ENCODE measurements around the gene MORC2.

The MORC2 gene

DNA sequence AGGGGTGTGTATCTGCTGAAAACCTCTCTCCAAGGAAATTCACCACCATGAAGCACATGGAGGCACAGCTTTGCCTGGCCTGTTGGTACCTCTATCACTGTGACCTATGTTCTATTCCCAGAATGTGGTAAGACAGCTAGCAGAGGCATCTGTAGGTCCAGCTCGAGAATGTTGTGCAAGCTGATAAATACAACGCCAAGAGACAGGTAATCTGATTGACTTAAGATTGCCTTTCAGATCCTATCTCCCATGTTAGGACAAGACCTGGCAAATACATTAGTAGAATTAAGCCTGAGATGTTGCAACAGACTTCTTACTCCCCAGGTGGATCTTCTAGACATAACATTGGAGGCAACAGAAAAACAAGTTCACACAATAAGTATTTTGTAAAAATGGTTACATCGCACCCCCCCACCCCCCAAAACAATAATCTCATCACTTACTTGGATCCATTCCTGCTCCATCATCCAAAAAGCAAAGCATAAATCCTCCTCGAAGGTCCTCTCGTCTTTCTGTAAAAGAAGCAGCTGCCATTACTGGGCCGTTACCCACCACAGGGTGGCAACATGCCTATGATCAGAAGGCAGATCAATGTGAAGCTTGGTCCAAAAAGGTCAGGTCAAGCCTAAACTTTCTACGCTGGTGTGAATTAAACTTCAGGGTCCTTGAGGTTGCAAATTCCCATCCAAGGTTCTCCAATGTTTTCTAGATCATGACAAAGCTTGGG lies 18.5 kb downstream of the MORC2 start:
- no peak for DNase-seq (ENCODE audit: low read depth in 2 of 2)

DNA sequence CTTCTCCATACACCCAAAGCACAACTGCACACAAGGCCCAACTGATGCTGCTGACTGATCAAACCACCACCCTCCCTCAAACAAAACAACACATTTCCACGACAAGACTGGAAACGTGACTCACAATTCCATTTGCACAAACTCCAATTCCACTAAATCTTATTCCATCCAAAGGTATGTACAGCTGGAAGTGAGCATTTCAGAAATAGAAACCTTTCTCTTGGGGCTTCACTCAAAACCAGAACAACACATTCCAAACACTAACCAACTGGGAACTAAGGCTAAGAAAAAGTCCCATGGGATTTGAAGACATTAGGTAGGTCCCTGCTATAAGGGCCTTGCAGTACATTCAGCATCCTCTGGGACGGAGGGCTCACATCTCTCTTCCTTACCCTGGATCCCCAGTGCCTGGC lies 19.6 kb downstream of the MORC2 start:
- DNase-seq (ENCODE audit: low read depth in 2 of 2), result peak in 1 of 2 experiments; percentile 13

DNA sequence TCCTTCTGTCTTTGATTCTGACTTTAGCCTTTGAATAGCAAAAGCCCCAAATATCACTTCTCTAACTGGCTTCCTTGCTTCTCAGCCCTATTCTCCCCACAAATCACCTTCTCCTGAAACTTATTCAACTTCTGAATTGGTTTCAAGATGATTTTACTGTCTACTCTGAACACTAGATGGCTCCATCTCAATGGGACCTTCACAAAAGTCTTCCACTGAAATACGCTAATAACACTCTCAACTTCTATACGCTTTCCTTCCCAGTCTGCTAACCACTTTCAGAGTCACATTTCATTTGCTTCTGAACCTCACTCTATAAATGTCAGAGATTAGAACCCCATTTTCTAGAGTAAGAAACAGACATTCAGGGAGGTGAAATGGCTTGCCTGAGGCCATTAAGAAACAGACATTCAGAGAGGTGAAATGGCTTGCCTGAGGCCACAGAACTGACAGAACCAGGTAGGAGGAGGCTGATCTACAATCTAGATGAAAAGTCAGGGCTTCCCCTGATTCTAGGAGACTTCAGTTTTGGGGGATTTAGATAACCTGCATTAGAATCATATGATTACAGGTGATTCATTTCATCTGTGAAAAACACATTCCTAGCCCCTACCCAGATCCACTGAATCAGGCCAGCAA lies 20.6 kb downstream of the MORC2 start:
- peak; percentile 30 to 34 for DNase-seq (ENCODE audit: low read depth in 2 of 2)

DNA sequence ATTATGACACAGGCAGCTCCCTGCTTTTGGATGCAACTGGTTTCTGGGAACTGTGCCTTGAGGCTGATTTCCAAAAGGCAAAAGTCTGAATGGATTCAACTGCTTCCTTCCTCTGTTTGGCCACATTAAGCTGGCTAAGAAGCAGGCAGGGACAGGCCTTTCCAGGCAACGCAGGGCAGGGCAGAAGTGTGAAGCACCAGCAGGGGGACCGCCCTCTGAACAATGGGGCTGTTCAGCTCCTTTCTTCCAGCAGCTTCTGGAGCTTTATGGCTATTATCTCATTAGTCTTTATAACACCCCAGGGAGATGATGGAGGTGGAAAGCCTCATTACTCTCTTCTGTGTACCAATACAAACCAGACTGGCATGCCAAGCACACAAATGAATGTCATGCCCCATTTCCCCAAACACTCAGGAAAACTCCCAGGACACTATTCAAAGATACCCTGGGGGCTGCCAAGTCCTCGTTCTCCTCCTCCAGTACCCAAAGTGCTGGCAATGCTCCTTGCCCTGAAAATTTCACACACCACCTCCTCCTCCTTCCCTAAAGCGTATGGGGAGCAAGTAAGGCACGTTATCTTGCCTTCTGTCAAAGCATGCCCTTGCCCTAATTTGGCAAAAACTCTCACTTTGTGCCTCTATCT lies 21.3 kb downstream of the MORC2 start:
- DNase-seq (ENCODE audit: low read depth in 2 of 2), result no peak

DNA sequence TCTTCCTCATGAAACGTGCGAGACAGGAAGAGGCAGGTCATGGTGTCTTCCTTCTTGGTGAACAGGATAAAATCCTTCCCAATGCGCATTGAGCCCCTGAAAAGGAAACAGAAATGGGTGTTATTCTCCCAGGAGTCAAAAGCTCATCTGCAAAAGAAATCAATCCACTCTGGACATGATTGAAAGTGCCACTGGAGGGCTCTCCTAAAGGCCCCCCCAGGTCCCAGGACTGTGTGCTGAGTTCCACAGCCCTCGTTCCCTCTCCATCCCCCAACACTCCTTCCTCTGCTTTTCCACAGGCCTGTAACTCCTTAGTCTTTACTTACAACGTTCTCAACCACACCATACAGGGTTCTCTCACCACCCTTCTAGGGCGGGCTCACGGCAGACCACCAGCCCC lies 22.2 kb downstream of the MORC2 start:
- DNase-seq (ENCODE audit: low read depth in 2 of 2), result no peak

DNA sequence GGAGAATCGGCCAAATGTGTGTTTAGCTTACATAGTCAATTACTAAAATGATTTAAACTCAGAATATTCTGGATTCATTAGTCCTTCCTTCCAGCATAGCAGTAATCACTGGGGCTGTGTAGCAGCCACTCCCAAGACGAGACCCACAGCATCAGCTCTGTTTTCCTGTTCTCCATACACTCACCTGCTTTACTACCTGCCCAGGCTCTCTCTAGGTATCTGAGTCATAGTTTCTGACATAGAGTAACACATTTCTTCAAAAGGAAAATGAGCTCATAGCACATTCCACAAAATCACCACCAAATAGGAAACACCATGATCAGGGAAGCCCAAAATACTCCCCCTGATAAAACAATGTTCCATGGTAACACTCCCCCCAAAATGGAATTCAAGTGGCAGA lies 22.9 kb downstream of the MORC2 start:
- DNase-seq (ENCODE audit: low read depth in 2 of 2), result no peak

DNA sequence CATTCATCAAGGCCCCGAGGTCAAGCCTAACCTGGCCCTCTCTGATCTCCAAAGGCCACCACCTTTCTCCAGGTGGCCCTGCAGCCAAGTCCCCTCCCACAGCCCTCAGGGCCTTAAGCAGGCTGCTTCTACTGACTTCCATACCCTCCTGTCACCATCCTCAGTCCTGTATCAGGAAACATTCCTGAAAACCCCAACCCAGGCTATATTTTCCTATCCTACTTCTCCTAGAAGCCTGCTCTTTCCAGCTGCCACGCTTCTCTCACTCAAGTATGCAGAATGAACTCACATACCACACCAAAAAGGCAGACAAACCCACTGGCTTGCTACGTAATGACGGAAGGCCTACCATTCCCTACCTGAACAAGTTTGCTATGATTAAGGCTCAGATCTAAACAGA lies 23.6 kb downstream of the MORC2 start:
- no peak for DNase-seq (ENCODE audit: low read depth in 2 of 2)

DNA sequence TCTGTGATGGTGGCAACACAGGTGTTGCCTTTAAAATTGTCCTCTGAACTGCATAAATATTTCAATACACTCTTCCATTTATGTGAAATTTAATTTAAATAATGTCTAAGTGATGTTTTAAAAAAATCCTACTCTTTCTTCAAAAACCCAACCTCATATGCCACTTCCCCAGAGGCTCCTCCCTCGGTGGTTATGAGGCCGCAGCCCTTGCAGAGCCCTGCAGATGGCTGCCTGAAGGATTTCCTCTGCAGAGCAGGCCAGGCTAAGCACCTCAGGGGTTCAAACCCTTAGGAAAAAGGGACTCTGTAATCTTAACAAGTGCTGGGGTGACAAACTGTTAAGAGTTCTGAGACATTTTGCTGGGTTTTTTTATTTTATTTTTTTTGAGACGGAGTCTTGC lies 25.2 kb downstream of the MORC2 start:
- no peak for DNase-seq (ENCODE audit: low read depth in 2 of 2)

DNA sequence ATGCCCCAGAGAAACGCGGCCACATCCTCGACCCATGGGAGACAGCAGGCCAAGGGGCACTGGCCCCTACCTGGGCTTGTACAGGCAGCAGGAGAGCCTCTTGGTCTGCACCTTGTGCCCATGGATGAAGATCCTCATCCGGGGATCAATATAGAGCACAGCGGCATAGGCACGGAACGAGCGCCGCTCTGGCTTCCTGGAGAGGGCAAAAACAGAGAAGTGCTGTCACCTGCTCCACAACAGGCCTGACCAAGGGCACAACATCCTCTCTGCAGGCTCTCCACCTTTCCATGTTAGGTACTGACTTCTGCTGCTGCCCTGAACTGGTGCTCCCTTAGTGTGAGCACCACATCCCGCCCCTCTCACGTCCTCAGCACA lies 27.2 kb downstream of the MORC2 start:
- DNase-seq (ENCODE audit: low read depth in 2 of 2), result no peak

DNA sequence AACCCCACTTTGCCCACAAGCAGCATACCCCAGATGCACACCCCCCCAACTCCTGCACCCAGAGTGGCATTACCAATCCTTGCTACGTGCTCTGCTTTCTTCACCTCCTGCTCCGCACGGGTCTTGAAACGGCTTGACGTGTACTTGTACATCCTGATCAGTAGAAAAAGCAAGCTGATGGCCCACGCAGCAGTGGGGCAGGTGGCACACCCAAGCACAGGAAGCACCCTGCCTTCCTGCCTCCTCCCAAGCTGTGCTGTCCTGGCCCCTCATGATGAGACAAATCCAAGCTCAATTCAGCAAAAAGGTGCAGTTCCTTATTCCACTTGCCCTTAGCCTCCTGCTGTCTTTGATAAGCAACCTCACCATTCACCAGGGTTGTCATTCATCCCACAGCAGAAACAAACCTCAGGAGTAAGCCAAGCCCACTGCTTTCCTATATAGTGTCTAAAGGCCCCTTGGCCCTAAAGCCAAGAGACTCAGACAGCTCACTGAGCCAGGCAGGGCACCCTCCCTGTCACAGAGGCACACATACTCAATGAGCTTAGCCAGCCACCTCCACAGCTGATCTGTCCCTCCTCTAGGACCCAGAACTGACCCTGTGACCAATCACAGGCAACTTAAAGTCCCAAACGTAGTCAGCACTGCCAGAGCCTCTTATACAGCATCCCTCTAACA lies 27.8 kb downstream of the MORC2 start:
- DNase-seq (ENCODE audit: low read depth in 2 of 2), result no peak

DNA sequence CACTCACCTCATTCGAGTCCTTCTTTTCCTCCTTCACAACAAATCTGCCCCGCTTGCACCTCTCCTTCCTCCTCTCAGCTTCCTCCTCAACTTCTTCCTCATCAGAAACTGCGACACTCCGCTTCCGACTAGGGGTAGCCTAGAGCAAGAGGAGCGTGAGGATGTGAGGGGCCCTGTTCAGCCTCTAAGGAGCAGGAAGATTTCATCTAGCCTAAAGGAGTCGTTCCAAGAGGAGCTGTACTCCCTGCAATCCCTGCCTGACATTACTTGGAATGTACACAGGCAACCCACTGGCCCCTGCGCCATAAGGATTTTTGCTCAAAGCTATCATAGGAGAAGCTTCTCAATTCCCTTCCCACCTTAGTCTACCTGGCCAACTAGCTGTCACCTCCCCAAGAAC lies 34.5 kb downstream of the MORC2 start:
- no peak for DNase-seq (ENCODE audit: low read depth in 2 of 2)

DNA sequence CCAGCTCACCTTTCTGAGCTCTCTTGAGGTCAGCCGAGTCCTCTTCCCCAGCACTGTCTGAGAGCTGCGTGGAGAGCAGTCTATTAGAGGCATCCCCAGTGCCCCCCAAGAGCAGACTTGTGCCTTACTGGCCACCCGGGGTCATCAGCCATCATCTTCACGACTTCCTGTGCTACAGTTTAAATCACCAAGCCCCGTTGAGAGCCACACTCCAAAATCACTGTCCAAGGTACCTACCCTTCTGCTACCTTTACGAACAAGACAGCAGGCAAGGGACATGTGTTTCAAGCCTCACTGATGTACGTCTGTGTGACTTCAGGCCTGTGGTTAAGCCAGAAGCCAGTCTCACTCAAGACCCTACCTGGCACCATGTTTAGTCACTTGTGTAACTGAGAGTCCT lies 35.1 kb downstream of the MORC2 start:
- no peak for DNase-seq (ENCODE audit: low read depth in 2 of 2)

DNA sequence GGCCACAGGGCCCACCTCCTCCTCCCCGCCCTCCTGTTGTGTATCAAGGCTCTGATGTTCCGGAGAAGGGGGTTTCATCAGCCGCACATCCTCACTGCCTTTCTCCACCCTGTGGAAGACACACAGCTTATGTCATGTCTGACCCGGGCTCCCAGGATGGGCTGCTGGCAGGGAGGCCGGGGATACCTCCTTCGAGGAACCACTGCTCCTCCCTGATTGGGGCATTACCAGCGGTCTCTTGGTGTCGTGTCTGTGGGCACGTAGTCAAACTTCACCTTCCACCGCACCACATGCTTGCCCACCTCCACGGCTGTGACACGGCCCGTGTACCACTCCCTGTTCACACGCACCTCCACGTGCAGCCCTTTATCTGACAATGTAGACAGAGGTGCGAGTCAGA lies 35.9 kb downstream of the MORC2 start:
- DNase-seq (ENCODE audit: low read depth in 2 of 2), result no peak

DNA sequence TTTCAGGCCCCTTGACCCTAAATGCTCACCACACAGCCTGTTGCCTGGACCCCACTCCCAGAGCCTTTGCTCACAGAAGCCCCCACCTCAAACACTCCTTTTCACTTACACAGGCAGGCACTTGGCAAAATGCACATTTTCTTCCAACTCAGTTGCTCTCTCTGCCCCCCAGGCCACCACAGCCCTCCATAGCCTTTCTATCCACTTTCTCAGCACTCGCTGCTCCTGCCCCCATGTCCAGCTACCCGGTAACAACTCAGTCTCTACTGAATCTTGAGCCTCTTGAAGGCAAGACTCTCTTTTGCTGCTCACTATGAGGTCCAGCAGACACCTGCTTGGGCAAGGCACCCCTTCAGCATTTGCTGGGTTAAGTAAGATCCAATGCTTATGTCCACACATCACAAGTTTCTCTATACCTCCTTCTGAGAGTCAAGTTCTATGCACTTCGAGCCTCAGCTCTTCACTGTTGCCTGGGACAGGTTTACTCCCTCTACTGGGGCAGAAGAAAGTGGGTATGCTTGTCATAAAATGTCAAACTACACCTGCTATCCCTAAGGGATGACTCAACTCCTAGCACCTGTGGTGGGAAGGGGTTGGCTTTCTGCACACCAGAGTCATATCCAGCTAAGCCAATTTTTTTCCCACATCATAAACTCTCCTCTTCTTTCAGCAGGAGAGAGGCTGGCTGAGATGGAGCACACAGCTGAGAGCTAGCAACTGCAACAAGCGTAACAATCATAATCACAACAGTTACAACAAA lies 36.9 kb downstream of the MORC2 start:
- DNase-seq (ENCODE audit: low read depth in 2 of 2), result no peak

DNA sequence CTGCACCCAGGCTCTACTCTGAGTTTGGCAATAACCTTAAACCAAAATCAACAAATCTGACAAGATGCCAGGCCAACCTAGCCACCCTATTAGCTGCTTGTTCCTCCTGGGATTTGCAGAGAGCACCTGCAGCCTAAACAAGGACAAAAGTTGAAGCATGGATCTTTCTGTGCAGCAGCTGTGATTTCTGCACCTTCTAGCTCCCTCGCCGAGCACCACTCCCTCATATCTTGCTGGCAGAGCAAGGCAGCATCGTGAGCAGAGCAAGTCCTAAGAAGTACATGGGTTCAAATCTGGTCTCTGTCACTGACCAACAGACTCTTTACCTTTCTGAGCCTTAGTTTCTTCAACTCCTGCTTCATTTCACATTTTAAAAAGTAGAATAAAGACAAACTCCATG lies 38.3 kb downstream of the MORC2 start:
- no peak for DNase-seq (ENCODE audit: low read depth in 2 of 2)

DNA sequence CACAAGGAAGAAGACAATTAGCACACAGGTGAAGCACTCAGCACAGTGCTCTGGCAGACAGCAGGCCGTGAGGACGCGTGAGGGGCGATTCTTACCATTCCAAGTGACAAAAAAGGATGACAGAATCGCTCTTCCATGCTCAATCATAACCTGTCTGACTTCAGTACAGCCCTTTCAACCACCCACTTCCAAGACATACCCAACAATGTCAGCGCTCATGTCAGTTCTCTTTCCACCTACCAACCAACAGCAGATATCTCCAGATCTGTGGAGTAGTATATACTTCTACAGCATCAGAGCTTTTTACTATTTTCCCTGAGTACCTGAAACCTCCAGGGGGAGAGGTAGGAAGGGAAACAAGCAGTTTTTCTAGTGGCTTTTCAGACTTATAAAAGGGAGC lies 40.2 kb downstream of the MORC2 start:
- no peak for DNase-seq (ENCODE audit: low read depth in 2 of 2)

DNA sequence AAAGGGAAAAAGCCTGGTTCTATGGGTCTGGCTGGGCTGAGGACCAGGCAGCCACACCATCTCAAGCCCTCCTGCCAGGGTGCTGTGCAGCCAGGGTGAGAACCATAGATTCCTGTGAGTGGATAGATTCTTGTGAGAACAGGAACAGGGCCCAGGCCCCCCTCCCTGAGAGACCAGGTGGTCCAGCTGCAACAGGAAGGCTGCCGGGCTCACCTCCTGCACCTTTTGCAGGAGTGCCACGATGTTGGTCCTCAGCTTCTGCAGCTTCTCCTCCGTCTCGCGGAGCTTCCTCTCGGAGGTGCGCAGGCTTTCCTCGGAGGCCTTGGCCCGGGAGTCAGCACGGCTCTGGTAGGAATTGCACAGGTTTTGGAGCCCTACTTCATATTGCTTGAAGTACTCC lies 40.8 kb downstream of the MORC2 start:
- DNase-seq (ENCODE audit: low read depth in 2 of 2), result no peak

DNA sequence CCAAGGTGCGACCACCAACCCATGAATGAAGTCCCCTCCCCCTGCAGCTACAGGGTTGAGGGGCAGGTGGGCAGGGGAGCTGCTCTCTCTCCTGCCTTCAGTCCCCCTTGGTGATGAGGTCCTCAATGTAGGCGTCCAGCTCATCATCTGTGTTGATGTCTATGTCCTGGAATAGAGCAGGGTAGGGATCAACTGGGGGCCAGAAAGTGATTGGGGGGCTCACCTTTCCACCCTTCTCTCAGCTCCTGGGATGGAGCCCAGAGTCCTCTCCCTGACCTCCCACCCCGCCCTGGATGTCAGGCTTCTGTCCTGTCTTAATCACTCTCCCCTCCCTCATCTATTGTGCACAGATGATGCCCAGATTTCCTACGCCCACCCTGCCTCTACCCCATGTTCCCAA lies 41.9 kb downstream of the MORC2 start:
- DNase-seq (ENCODE audit: low read depth in 2 of 2), result no peak

DNA sequence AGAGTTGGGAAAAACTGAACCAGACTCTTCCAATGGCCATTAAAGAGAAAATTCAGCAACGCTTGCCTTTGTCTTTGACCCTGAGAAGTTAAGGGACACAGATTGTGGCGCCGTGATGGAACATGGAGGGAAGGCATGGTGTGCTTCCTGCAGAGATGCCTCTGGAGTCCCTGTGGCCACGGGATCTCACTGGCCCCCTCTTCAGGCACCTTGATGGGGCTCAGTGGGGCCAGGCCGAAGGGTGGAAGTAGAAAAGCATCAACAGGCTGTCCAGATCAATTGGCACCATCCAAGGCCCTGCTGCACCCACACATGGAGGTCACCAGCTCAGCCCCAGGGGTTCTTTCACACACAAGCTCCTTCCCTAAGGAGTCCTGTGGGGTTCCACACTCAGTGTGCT lies 42.9 kb downstream of the MORC2 start:
- DNase-seq (ENCODE audit: low read depth in 2 of 2), result no peak

DNA sequence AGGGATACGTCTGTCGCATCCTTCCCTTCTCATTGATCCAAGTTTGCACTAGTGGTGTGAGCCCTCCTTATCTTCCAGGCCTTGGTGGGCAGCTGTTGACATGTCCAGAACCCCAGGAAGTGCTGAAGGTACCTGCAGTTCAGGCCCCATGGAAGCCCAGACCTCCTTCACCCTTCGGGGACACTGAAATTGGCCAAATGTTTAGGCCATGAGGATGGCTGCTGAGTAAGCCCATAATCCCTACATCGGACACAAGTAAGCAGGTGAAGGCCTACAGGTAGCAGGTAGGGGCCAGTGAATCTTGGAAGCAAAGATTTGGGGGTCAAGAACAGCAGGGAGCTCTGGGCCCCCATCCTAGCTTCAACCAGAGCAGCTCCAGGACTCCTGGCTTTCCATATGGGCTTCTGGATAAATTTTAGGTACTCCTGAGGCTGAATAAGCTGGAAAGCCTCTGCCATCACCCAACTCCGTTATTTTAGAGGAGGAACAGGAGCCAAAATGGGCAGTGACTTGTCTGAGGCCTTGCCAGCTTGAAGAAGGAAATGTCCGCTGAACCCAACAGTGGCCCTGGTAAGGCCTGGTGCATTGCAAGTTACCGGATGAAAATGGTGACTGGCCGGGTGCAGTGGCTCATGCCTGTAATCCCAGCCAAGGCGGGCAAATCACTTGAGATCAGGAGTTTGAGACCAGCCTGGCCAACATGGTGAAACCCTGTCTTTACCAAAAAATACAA lies 45.2 kb downstream of the MORC2 start:
- DNase-seq (ENCODE audit: low read depth in 2 of 2), result no peak

DNA sequence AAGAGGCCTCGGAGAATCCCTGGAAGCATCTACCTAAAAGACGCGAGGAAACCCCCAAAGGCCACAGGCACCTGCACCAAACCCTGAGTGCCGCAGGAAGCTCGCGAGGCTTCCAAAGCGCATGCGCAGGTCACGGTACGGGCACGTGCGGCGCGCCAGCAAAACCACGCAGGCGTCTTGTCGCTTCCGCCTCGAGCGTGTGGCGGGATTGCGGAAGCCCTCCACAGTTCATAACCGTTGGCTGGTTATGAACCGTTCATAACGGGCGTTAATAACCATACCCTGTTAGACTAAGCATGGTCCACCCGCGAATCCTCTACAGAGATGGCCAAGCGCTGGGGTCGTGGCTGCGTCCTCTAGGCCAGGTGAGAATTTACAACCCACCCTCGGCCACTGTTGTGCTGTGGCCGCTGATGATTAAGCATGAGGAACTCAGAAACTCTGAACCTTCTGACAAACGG lies 46.4 kb downstream of the MORC2 start:
- DNase-seq (ENCODE audit: low read depth in 2 of 2), result peak; percentile 13 to 25
